Hematopoietic multipotent progenitor cell treated with erythropoietin and hydrocortisone succinate and interleukin-3 and kit ligand, for 17 days (in vitro differentiated cells): ENCODE data around the gene IGFL2.
"Not testable (repeated sequence)": the region's sequence is repeated elsewhere in the genome, so short reads cannot be mapped to it uniquely, and the experiment has no call there.

Experiments
- DNase-seq: peaks from one replicate; pipeline ENCODE4 v3.0.0-alpha.2; 2015; ENCODE audit warnings: low spot score

Gene IGFL2

GRCh38 chr19:46147791-46148288, at the start of gene IGFL2:
Gene IGFL2, plus strand, starts transcription at chr19:46148238. Its CDS starts 41 bp downstream, at chr19:46148279.
- DNase-seq, result no peak

- no peak for DNase-seq
Observed at GRCh38 chr19:46100344-46100743, 47.7 kb upstream of the IGFL2 start.

- no peak for DNase-seq
Observed at GRCh38 chr19:46101293-46101692, 46.7 kb upstream of the IGFL2 start.

- not testable (repeated sequence) for DNase-seq
Observed at GRCh38 chr19:46102333-46102732, 45.7 kb upstream of the IGFL2 start.

GRCh38 chr19:46107371-46107770, 40.7 kb upstream of the IGFL2 start:
- no peak for DNase-seq

GRCh38 chr19:46109876-46110275, 38.2 kb upstream of the IGFL2 start:
- no peak for DNase-seq

GRCh38 chr19:46111376-46111775, 36.7 kb upstream of the IGFL2 start:
- DNase-seq, result no peak

GRCh38 chr19:46112527-46112926, 35.5 kb upstream of the IGFL2 start:
- DNase-seq, result no peak

GRCh38 chr19:46113726-46114125, 34.3 kb upstream of the IGFL2 start:
- DNase-seq, result no peak

- DNase-seq, result no peak
Observed at GRCh38 chr19:46115396-46116106, 32.5 kb upstream of the IGFL2 start.

GRCh38 chr19:46116121-46116520, 31.9 kb upstream of the IGFL2 start:
- DNase-seq, result no peak

GRCh38 chr19:46118136-46118535, 29.9 kb upstream of the IGFL2 start:
- no peak for DNase-seq

- DNase-seq, result no peak
Observed at GRCh38 chr19:46124638-46125115, 23.4 kb upstream of the IGFL2 start, which contains the start of gene IGFL3. Gene IGFL3, minus strand, starts transcription at chr19:46124688. Its CDS starts 39 bp downstream, at chr19:46124649.

- DNase-seq, result no peak
Observed at GRCh38 chr19:46125447-46125846, 22.6 kb upstream of the IGFL2 start.

- no peak for DNase-seq
Observed at GRCh38 chr19:46126086-46126580, 21.9 kb upstream of the IGFL2 start.

- DNase-seq, result no peak
Observed at GRCh38 chr19:46131485-46132143, 16.4 kb upstream of the IGFL2 start.

- no peak for DNase-seq
Observed at GRCh38 chr19:46132508-46133100, 15.4 kb upstream of the IGFL2 start.

GRCh38 chr19:46133101-46133627, 14.9 kb upstream of the IGFL2 start:
- no peak for DNase-seq

GRCh38 chr19:46133777-46134241, 14.2 kb upstream of the IGFL2 start:
- DNase-seq, result no peak

GRCh38 chr19:46134527-46134926, 13.5 kb upstream of the IGFL2 start:
- no peak for DNase-seq

GRCh38 chr19:46137915-46138473, 10.0 kb upstream of the IGFL2 start:
- no peak for DNase-seq

GRCh38 chr19:46141421-46141820, 6.6 kb upstream of the IGFL2 start:
- DNase-seq, result no peak
